ENCODE measurements around the gene TBC1D17. TPM values are rescaled to one million over a fixed set of nuclear protein-coding genes. Genes with fewer than 3 reads are reported as not detected.

TBC1D17 gene
- total and polyA plus RNA-seq, 2 of the 13 experiments (the other 11 are each of a cell fraction or from before 2014, with no cell fraction given), result 9.7 to 16.9 TPM

DNA sequence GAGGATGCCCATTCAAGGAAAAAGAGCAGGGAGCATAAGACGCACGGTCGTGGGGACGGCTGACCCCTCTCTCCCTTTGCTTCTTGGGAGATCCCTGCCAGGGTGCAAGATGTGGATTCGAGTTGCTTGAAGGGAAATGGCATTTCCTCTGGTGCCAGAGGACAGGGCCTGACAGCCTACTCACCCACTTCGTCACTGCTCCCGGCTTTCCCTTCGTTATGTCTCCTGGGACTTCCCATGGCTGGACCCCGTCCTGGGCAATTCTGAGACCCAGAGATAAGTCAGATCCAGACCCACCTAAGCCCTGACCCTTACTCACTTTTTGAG, 1.2 kb downstream of the TBC1D17 start:
- in situ Hi-C loops (cut with HindIII; ENCODE audit: extremely low pct_ligation_motif_present, low pct_unique_long_range_greater_than_20kb) (no loop called here), intact Hi-C loops (cut with micrococcal nuclease; ENCODE audit: unreplicated experiment) (no loop called here)
- Histone ChIP-seq H3K9ac (ENCODE audit: insufficient read depth, low read depth, low read length) (peak overlapping the region; percentile 89; the same call in 1 of the 2 replicates), H3K4me1 (ENCODE audit: insufficient read depth, low read length) (peaks cover 31% of the 10 kb centered on the region), H3K27ac (ENCODE audit: extremely low read length, insufficient read depth, low read length) (peak overlapping the region; percentile 99), H3K27me3 (ENCODE audit: control insufficient read depth in 1 of 2, insufficient read depth in 2 of 2, low read length in 2 of 2) (no peaks in the 10 kb centered on the region; a peak in 1 of 5 replicates), H3K9me3 (ENCODE audit: low read length) (no peaks in the 10 kb centered on the region), H3K4me2 (ENCODE audit: low read depth, low read length) (peak overlapping the region; percentile 76), H3K36me3 (replicated peaks in 1 of 2; ENCODE audit: control insufficient read depth in 1 of 2, insufficient read depth in 2 of 2, low read length in 2 of 2) (peaks cover 21 to 54% of the 10 kb centered on the region in 2 experiments), H3K79me2 (ENCODE audit: insufficient read depth, low read length) (peaks cover 38% of the 10 kb centered on the region), H3K4me3 (replicated peaks in 1 of 3; ENCODE audit: insufficient read depth in 1 of 3, low read depth in 2 of 3, low read length in 3 of 3) (peak overlapping the region; percentile 69 to 99 (median 72)), H4K20me1 (ENCODE audit: insufficient read depth, low read length) (peaks cover 5% of the 10 kb centered on the region), H2AFZ (ENCODE audit: low read length) (no peak overlapping the region)
- ChIA-PET CTCF (ENCODE audit: low intra/inter-chr PET ratio, low total read pairs) (no interaction called here), POLR2A (interaction anchor here (0.8 to 1.9 kb wide), 3 partner anchors 9 to 51 kb away, joined by 3 to 16 read pairs (median 4); no protein-coding TSS in a partner anchor)
- ATAC-seq (no peak), DNase-seq (ENCODE audit: low spot score) (no peak), FAIRE-seq (no peak)
- BruUV-seq (replicated peaks), result TSS peak; percentile 64
- TF ChIP-seq, protein P1, sequence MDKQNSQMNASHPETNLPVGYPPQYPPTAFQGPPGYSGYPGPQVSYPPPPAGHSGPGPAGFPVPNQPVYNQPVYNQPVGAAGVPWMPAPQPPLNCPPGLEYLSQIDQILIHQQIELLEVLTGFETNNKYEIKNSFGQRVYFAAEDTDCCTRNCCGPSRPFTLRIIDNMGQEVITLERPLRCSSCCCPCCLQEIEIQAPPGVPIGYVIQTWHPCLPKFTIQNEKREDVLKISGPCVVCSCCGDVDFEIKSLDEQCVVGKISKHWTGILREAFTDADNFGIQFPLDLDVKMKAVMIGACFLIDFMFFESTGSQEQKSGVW (CRISPR knock-in tag; IDR thresholded peaks at IDR 0.05; ENCODE audit: borderline replicate concordance), result no peak
- TF ChIP-seq HMG20A (CRISPR knock-in tag; IDR thresholded peaks at IDR 0.05; ENCODE audit: borderline replicate concordance), result no peak
- no peak for TF ChIP-seq SP140L (CRISPR knock-in tag; IDR thresholded peaks at IDR 0.05; ENCODE audit: borderline replicate concordance)
- no peak for TF ChIP-seq SAP130 (CRISPR knock-in tag; IDR thresholded peaks at IDR 0.05; ENCODE audit: low read depth)
- no peak for TF ChIP-seq ZFP41 (CRISPR knock-in tag; IDR thresholded peaks at IDR 0.05; ENCODE audit: borderline replicate concordance)
- TF ChIP-seq PTBP1 (IDR thresholded peaks at IDR 0.05; ENCODE audit: low read depth, low read length, poor library complexity, severe bottlenecking), result no peak
- no peak for TF ChIP-seq ZBTB8A (CRISPR knock-in tag; IDR thresholded peaks at IDR 0.05; ENCODE audit: borderline replicate concordance, low read depth)
- TF ChIP-seq NBN (conservative IDR thresholded peaks at IDR 0.05), result no peak
- TF ChIP-seq NCOA2 (CRISPR knock-in tag; IDR thresholded peaks at IDR 0.05), result no peak
- TF ChIP-seq SIN3A (IDR thresholded peaks at IDR 0.05; ENCODE audit: borderline replicate concordance, low read depth, low read length), result no peak
- no peak for TF ChIP-seq ZNF720 (CRISPR knock-in tag; IDR thresholded peaks at IDR 0.05)
- WGBS (ENCODE audit: low lambda C conversion rate), result 93% methylated on average over 9 of the region's 9 CpGs
